Activated CD4-positive, alpha-beta memory T cell treated with anti-CD3 and anti-CD28 coated beads, Interleukin-2, amount 10 ng/mL, durations not matched to agents 7 days and 5 days (primary cell): ENCODE results near the gene SFR1. TPM values are rescaled to one million over a fixed set of nuclear protein-coding genes. Genes with fewer than 3 reads are reported as not detected.

ENCODE experiments used
- CTCF ChIA-PET: fragments of 350-600 bp; sonication (Branson Sonifier 250); formaldehyde crosslinking; loops from one replicate; lab custom pipeline; 2021; ENCODE audit warnings: antibody characterized with exemption, inconsistent platforms; lab: Charles Lee
- POLR2A ChIA-PET: fragments of 350-600 bp; sonication (Branson Sonifier 250); formaldehyde crosslinking; loops from one replicate; lab custom pipeline; 2021; ENCODE audit warnings: antibody characterized with exemption; lab: Charles Lee
- DNase-seq: peaks from one replicate; pipeline ENCODE4 v3.0.0-alpha.2; 2020
- H3K27ac Mint-ChIP-seq: one replicate; pipeline ENCODE4 v1.8.0; 2021; ENCODE audit warnings: mild to moderate bottlenecking, mixed read lengths
- H3K27me3 Mint-ChIP-seq: one replicate; pipeline ENCODE4 v1.8.0; 2021; ENCODE audit warnings: mixed read lengths
- H3K36me3 Mint-ChIP-seq: one replicate; pipeline ENCODE4 v1.8.0; 2021; ENCODE audit warnings: low read depth, mixed read lengths
- H3K4me1 Mint-ChIP-seq: one replicate; pipeline ENCODE4 v1.8.0; 2021; ENCODE audit warnings: mixed read lengths
- H3K4me3 Mint-ChIP-seq: one replicate; pipeline ENCODE4 v1.8.0; 2021; ENCODE audit warnings: mild to moderate bottlenecking, mixed read lengths
- H3K9me3 Mint-ChIP-seq: one replicate; pipeline ENCODE4 v1.8.0; 2021; ENCODE audit warnings: mixed read lengths
- total RNA-seq, 2 experiments: library from RNA; stranded (reverse); gene quantifications; one replicate each; pipeline ENCODE4 v1.2.3, GENCODE V29; 2021

SFR1 gene
- total RNA-seq, 2 experiments from 2014 or later = 17.8 to 18.7 TPM

- Mint-ChIP-seq H3K4me1 (peaks cover 12% of the 10 kb centered on the region), H3K36me3 (no peaks in the 10 kb centered on the region), H3K4me3 (no peak overlapping the region), H3K9me3 (no peaks in the 10 kb centered on the region), H3K27me3 (peaks cover 18% of the 10 kb centered on the region), H3K27ac (no peak overlapping the region)
- ChIA-PET POLR2A (interaction anchor here (1.8 kb wide), 1 partner anchor 8 kb away, joined by 13 read pairs; the partner anchor contains the start of gene SFR1), CTCF (interaction anchor here (2.2 kb wide), 1 partner anchor 8 kb away, joined by 8 read pairs; the partner anchor contains the start of gene SFR1)
- no peak for DNase-seq
Observed at GRCh38 chr10:104113376-104113956, 8.5 kb upstream of the SFR1 start.

DNA sequence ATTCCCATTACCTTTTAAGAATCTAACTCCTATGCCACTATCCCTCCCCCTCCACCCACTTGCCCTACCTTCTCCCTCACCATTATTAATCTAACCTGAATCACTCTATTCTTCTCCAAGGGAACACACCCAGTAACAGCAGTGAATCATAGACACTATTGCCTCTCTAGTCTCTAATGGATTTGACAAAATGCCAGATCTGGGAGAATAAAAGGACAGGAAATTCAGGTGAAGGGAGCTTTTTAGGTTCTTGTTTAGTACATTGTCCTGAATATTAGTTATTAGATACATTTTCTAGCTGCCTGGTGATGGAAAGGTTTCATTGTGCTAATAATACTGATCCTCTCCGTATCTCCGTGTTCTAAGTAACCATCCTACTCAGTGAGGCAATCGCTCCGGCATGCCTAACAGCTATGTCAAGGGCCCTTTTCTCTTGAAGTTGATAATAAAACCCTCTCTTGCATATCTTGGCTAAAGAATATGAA is 4.1 kb upstream of the SFR1 start:
- H3K36me3 Mint-ChIP-seq = no peaks in the 10 kb centered on the region
- DNase-seq = no peak
- no peaks in the 10 kb centered on the region for H3K9me3 Mint-ChIP-seq
- peaks cover 8% of the 10 kb centered on the region for H3K27me3 Mint-ChIP-seq
- no peak overlapping the region for H3K27ac Mint-ChIP-seq
- ChIA-PET POLR2A (no interaction called here), CTCF (no interaction called here)
- H3K4me3 Mint-ChIP-seq = no peak overlapping the region
- peaks cover 21% of the 10 kb centered on the region for H3K4me1 Mint-ChIP-seq

DNA sequence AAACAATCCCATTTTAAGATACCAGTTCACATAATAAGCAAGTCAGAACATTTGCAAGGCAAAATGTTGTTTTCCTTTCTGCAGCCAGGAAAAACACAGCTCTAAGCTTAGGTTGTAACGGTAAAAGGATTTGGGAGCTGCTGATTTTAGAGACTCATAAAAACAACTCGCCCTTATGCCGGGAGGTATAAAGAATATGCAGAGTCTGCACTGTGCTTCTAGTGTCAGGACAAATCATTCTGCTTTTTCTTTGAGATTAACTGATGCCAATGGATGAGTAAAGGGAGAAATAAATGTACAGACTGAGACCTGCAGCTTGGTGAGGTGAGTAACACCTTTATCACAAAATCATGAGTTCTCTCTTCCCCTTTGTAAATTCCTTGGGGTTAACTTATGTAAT is 2.0 kb upstream of the SFR1 start:
- H3K4me3 Mint-ChIP-seq = no peak overlapping the region
- H3K9me3 Mint-ChIP-seq = no peaks in the 10 kb centered on the region
- peaks cover 32% of the 10 kb centered on the region for H3K4me1 Mint-ChIP-seq
- ChIA-PET POLR2A (interaction anchor here (1.2 to 4.3 kb wide), 4 partner anchors 10 to 226 kb away, joined by 3 to 52 read pairs (median 26); no protein-coding TSS in a partner anchor), CTCF (interaction anchor here (1.1 to 4.6 kb wide), 3 partner anchors 10 to 230 kb away, joined by 4 to 27 read pairs (median 14); no protein-coding TSS in a partner anchor)
- peaks cover 9% of the 10 kb centered on the region for H3K36me3 Mint-ChIP-seq
- H3K27ac Mint-ChIP-seq = no peak overlapping the region
- peaks cover 7% of the 10 kb centered on the region for H3K27me3 Mint-ChIP-seq
- no peak for DNase-seq

GRCh38 chr10:104120512-104120902 is 1.5 kb upstream of the SFR1 start:
- Mint-ChIP-seq H3K4me3 (peak overlapping the region; percentile 80), H3K27ac (peak overlapping the region; percentile 98), H3K9me3 (no peaks in the 10 kb centered on the region), H3K36me3 (peaks cover 14% of the 10 kb centered on the region), H3K4me1 (peaks cover 36% of the 10 kb centered on the region), H3K27me3 (peaks cover 7% of the 10 kb centered on the region)
- CTCF ChIA-PET = interaction anchor here (0.6 to 4.6 kb wide), 16 partner anchors 11 to 365 kb away, joined by 3 to 27 read pairs (median 6); no protein-coding TSS in a partner anchor
- DNase-seq = no peak
- POLR2A ChIA-PET = interaction anchor here (1.1 to 4.3 kb wide), 16 partner anchors 8 to 536 kb away, joined by 3 to 52 read pairs (median 12); partner anchors contain the start of genes GSTO2, ITPRIP and STN1

- H3K4me1 Mint-ChIP-seq = peaks cover 36% of the 10 kb centered on the region
- peaks cover 17% of the 10 kb centered on the region for H3K36me3 Mint-ChIP-seq
- peak overlapping the region; percentile 80 for H3K4me3 Mint-ChIP-seq
- peak; percentile 82 for DNase-seq
- H3K9me3 Mint-ChIP-seq = no peaks in the 10 kb centered on the region
- CTCF ChIA-PET = interaction anchor here (0.6 to 4.6 kb wide), 39 partner anchors 8 to 435 kb away, joined by 3 to 56 read pairs (median 5); partner anchors contain the start of genes CFAP58 and GSTO1
- H3K27ac Mint-ChIP-seq = peak overlapping the region; percentile 98
- POLR2A ChIA-PET = interaction anchor here (0.9 to 4.3 kb wide), 47 partner anchors 8 to 537 kb away, joined by 3 to 52 read pairs (median 6); partner anchors contain the start of genes CFAP43, CFAP58, GSTO1 and GSTO2
- H3K27me3 Mint-ChIP-seq = peaks cover 7% of the 10 kb centered on the region
Observed at GRCh38 chr10:104120903-104121484, 977 bp upstream of the SFR1 start.

DNA sequence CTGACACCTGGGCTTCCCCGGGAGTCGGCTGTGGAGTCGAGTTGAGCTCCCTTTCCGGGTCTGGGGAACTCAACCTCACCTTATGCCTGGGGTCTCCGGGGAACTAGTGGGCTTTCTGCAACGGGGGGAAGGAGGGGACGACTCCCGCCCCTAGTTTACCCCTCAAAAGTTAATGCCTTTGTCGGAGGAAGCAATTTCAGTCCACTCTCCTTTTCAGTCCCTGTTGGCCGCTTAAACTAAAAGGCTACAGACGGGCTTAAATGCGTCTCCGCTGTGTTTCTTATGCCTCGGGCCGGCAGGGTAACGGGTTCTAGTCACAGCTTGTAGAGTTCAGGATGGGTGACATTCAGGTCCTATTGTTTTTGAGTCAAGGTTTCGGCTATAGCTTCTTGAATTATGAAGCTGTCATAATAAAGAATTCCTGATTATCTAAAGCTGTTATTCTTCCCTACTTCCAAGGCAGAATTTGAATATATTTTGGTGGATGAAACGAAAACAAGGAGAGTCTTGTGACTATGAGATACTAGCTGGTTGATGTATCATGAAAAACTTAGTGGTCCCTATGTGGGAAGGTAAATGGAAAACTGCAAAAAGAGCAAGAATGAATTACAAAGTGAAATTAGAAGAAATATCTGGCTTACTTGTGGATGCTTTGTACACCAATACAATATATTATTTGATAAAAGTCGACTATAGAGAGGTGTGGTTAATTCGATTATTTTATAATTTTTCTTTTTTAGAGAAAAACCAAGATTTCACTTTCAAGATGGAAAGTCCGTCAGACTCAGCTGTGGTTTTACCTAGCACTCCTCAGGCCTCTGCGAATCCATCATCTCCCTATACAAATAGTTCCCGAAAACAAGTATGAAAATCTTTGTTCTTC is 495 bp downstream of the SFR1 start:
- DNase-seq = no peak
- CTCF ChIA-PET = interaction anchor here (0.6 to 4.6 kb wide), 41 partner anchors 10 to 436 kb away, joined by 3 to 56 read pairs (median 5); partner anchors contain the start of genes CFAP58 and GSTO1
- H3K27ac Mint-ChIP-seq = peak overlapping the region; percentile 98
- peaks cover 3% of the 10 kb centered on the region for H3K27me3 Mint-ChIP-seq
- POLR2A ChIA-PET = interaction anchor here (0.6 to 4.3 kb wide), 52 partner anchors 8 to 538 kb away, joined by 3 to 52 read pairs (median 6); partner anchors contain the start of genes CFAP43, CFAP58, GSTO1 and GSTO2
- peaks cover 30% of the 10 kb centered on the region for H3K36me3 Mint-ChIP-seq
- H3K9me3 Mint-ChIP-seq = no peaks in the 10 kb centered on the region
- peak overlapping the region; percentile 80 for H3K4me3 Mint-ChIP-seq
- peaks cover 43% of the 10 kb centered on the region for H3K4me1 Mint-ChIP-seq

DNA sequence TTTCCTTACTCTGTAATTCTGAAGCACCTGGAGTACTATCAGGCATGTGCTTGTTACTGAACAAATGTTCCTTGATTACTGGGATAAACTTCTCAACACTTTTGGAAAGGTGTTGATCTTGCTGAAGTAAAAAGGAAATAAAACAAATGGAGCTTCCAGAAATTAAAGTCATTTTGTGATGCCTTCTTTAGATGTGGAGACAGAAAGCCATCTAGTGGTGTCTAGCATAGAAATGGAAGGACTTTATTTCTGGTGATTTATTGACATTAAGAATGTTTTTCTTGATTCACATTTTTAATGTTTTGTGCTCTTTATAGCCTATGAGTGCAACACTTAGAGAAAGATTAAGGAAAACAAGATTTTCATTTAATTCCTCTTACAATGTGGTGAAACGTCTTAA is 1.4 kb downstream of the SFR1 start:
- peak overlapping the region; percentile 63 for H3K27ac Mint-ChIP-seq
- DNase-seq = no peak
- ChIA-PET CTCF (interaction anchor here (0.6 to 4.6 kb wide), 9 partner anchors 13 to 237 kb away, joined by 3 to 56 read pairs (median 3); partner anchors contain the start of gene GSTO1), POLR2A (interaction anchor here (0.7 to 4.3 kb wide), 15 partner anchors 23 to 236 kb away, joined by 3 to 52 read pairs (median 17); partner anchors contain the start of genes GSTO1, SLK and STN1)
- H3K27me3 Mint-ChIP-seq = no peaks in the 10 kb centered on the region
- H3K4me3 Mint-ChIP-seq = peak overlapping the region; percentile 80
- no peaks in the 10 kb centered on the region for H3K9me3 Mint-ChIP-seq
- peaks cover 44% of the 10 kb centered on the region for H3K4me1 Mint-ChIP-seq
- H3K36me3 Mint-ChIP-seq = peaks cover 30% of the 10 kb centered on the region

GRCh38 chr10:104127411-104127810 is 5.4 kb downstream of the SFR1 start:
- POLR2A ChIA-PET = no interaction called here
- H3K36me3 Mint-ChIP-seq = peaks cover 30% of the 10 kb centered on the region

DNA sequence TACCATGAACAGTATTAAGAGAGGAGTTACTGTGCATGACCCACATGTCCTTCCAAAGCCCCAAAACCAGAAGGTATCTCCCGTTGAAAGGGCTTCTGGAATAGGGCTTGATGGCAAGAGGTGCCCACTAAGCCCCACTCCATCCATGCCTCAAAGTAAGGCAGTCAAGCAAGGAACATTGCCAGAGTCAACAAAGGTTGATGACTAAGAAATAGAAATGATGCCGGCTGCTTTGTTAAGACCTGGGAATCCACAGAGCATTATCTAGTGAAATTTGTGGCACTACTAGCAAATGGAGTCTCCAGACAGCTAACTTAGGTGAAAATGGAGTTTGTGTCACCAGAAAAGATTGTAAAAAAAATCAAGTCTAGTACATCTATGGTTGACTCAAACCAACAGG is 6.2 kb downstream of the SFR1 start:
- H3K36me3 Mint-ChIP-seq = peaks cover 30% of the 10 kb centered on the region
- no peak for DNase-seq
- POLR2A ChIA-PET = no interaction called here
- no peak overlapping the region for H3K4me3 Mint-ChIP-seq
- H3K4me1 Mint-ChIP-seq = peaks cover 22% of the 10 kb centered on the region
- no peaks in the 10 kb centered on the region for H3K9me3 Mint-ChIP-seq
- CTCF ChIA-PET = interaction anchor here (0.8 kb wide), 1 partner anchor 14 kb away, joined by 3 read pairs; no protein-coding TSS in a partner anchor
- H3K27me3 Mint-ChIP-seq = peaks cover 9% of the 10 kb centered on the region
- no peak overlapping the region for H3K27ac Mint-ChIP-seq

More at GRCh38 chr10:104127411-104127810, 5.4 kb downstream of the SFR1 start:
- Mint-ChIP-seq H3K27me3 (peaks cover 1% of the 10 kb centered on the region), H3K27ac (no peak overlapping the region), H3K4me3 (no peak overlapping the region), H3K4me1 (peaks cover 28% of the 10 kb centered on the region), H3K9me3 (no peaks in the 10 kb centered on the region)
- CTCF ChIA-PET = interaction anchor here (0.8 to 1.2 kb wide), 2 partner anchors 15 to 147 kb away, joined by 3 read pairs; no protein-coding TSS in a partner anchor
- no peak for DNase-seq

GRCh38 chr10:104130041-104130440 is 8.1 kb downstream of the SFR1 start:
- Mint-ChIP-seq H3K4me1 (peaks cover 12% of the 10 kb centered on the region), H3K27me3 (peaks cover 13% of the 10 kb centered on the region), H3K9me3 (no peaks in the 10 kb centered on the region), H3K27ac (no peak overlapping the region), H3K4me3 (no peak overlapping the region), H3K36me3 (peaks cover 22% of the 10 kb centered on the region)
- POLR2A ChIA-PET = interaction anchor here (1.8 kb wide), 1 partner anchor 8 kb away, joined by 5 read pairs; the partner anchor contains the start of gene SFR1
- DNase-seq = no peak
- CTCF ChIA-PET = interaction anchor here (1.3 kb wide), 1 partner anchor 244 kb away, joined by 3 read pairs; no protein-coding TSS in a partner anchor

DNA sequence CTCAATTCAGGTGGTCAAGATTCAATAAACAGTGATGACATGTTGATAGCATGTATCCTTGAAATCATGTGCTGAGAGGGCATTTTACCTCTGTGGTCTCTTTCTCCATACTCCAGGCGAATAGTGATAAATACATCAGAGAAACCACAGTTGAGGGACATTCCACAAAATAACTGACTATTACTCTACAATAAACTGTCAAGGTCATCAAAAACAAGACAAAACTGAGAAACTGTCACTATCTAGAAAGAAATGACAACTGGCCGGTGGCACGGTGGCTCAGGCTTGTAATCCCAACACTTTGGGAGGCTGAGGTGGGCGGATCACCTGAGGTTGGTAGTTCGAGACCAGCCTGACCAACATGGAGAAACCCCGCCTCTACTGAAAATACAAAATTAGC is 16.2 kb downstream of the SFR1 start:
- Mint-ChIP-seq H3K4me1 (no peaks in the 10 kb centered on the region), H3K27ac (no peak overlapping the region), H3K27me3 (peaks cover 21% of the 10 kb centered on the region), H3K4me3 (no peak overlapping the region), H3K9me3 (no peaks in the 10 kb centered on the region), H3K36me3 (no peaks in the 10 kb centered on the region)
- no peak for DNase-seq
- POLR2A ChIA-PET = no interaction called here
- CTCF ChIA-PET = no interaction called here

DNA sequence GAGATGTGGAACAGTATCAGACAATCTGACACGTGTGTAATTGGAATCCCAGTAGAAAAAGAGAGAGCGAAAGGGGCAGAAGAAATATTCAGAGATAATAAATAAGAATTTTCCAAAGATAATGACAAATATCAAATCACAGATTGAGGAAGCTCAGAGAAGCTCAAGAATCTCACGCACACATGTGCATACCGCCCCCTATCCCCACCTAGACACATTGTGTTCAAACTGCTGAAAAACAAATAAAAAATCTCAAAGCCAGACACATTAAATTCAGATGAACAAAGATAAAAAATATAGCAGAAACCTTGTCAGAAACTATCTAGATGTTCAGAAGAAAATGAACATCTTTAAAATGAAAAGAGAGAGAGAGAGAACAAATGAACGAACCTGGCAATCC is 17.2 kb downstream of the SFR1 start:
- POLR2A ChIA-PET = no interaction called here
- no peaks in the 10 kb centered on the region for H3K4me1 Mint-ChIP-seq

More for the DNA sequence above, 17.2 kb downstream of the SFR1 start:
- no peak for DNase-seq
- CTCF ChIA-PET = interaction anchor here (0.5 to 1.7 kb wide), 3 partner anchors 17 to 255 kb away, joined by 3 to 12 read pairs (median 4); partner anchors contain the start of gene SFR1
- H3K4me3 Mint-ChIP-seq = no peak overlapping the region
- peaks cover 25% of the 10 kb centered on the region for H3K27me3 Mint-ChIP-seq
- no peaks in the 10 kb centered on the region for H3K36me3 Mint-ChIP-seq
- H3K9me3 Mint-ChIP-seq = no peaks in the 10 kb centered on the region
- H3K27ac Mint-ChIP-seq = no peak overlapping the region
